NCI-H146 treated with DMSO at 0.1 percent for 48 hours (cell line): ENCODE results near the gene DPT.
A peak's percentile ranks its signal among the peaks of the same experiment; 100 is the strongest.

ENCODE experiments used
- DNase-seq: peaks from one replicate; lab custom pipeline; 2025; ENCODE audit not compliant: unreplicated experiment; lab: John Stamatoyannopoulos, UW

Gene DPT

DNA sequence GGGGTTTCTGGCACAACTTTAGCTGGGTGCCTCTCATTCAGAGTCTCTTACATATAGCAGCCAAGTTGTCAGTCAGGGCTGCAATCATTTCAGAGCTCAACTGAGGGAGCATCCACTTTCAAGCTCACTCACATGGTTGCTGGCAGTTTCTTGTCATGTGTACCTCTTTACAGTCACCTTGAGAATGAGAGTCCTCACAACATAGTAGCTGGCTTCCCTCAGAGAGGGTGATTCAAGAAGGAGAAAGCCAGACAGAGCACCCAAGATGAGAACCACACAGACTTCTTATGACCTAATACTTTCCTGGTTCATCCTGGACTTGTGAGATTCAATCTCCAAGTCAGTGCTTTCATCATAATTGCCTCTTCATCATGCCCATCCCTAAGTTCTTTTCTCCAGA, 57.2 kb downstream of the DPT start:
- DNase-seq = no peak

DNA sequence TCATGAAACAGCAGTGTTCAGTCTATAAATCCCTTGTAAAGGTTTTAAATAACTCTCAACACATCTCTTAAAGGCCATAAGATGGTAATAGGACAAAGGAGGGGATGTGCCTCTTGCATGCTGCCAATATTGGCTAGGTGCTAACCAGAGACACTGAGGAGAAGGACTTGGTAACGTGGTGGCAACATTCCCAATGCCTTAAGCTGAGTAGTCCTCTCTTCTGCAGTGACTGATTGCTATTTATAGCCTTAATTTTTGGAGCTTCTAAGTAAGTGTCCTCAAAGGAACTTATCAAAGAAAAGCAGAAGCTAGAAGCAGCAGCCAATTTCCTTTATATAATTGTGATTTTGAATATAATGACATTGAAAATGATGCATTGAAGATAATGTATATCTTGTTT, 63.0 kb downstream of the DPT start:
- no peak for DNase-seq

DNA sequence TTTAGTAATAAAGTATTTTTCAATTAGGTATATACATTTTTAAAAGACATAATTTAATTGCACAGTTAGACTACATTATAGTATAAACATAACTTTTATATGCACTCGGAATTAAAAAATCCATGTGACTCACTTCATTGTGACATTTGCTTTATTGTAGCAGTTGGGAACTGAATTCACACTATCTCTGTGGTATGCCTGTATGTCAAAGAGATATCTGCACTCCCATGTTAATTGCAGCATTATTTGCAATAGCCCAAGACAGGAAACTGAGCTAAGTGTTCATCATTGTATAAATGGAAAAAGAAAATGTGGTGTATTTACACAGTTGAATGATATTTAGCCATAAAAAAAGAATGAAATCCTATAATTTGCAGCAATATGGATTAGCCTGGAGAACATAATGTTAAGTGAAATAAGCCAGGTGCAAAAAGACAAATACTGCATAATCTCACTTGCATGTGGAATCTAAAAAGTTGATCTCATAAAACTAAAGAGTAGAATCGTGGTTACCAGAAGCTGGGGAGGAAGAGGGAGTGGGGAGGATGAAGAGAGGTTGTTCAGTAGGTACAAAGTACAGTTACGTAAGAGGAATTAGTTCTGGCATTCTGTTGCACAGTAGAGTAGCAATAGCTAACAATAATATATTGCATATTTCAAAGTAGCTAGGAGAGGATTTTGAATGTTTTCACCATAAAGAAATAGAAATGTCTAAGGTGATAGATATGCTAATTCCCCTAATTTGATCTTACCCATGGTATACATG, 64.8 kb downstream of the DPT start:
- peak; percentile 89 for DNase-seq

DNA sequence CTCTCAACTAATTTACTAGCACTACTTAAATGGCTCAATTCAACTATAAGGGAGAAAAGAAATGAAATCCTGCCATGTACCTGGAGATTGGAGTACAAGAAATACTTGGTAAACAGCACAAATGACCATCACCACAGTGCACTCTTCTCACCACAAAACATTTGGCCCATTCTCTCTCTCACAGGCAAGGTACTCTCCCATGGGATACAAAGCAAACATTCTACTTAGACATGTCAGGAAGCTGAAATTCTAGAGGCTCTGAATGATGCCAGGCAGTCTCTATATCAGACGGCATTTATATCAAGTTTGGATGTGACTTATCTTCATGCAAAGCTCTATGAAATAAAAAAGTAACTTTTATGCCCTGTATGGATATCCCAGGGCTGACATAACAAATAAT, 72.5 kb downstream of the DPT start:
- DNase-seq = no peak

DNA sequence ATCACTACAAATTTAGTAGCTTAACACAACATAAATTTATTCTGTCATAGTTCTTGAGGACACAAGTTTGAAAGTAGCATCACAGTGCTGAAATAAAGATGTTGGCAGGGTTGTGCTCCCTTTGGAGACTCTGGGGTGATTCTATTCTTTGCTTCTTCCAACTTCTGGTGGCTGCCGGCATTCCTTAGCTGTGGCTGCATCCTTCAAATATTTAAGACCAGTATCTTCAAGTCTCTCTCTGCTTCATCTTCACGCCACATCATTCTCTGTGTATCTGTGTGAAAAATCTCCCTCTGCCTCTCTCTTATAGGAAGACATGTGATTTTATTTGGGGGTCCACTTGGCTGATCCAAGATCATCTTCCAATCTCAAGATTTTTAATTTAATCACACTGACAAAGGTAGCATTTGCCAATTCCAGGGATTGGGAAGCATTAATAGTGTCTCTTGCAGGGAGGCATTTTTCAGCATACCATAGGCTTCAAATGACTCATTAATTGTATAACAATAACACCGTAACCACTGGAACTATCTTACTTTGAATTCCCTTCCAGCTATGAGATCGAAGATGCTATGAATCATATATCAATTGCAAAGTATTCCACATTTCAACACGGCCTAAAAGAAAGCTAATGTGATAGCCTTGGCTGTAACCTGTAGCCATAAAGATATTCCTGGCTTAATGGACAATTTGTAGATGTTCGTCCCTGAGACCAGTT, 74.6 kb downstream of the DPT start:
- no peak for DNase-seq

DNA sequence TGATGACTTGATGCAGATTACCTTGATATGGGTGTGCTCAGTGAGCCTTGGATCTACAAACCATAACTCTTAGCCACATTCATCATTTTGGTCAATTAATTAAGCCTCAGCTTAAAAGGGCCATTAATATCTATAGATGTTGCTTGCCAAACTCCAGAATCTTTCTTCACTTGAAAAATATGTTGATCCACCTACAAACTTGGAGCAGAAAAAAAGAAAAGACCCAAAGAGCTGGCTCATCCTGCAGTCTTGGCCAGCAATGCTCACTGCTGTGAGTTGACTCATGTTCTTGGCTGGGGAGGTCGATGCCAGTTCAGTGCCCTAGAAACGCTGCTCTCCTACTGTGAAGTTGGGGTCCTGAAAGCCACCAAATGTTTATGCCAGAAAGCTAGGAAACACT, 75.4 kb downstream of the DPT start:
- no peak for DNase-seq

DNA sequence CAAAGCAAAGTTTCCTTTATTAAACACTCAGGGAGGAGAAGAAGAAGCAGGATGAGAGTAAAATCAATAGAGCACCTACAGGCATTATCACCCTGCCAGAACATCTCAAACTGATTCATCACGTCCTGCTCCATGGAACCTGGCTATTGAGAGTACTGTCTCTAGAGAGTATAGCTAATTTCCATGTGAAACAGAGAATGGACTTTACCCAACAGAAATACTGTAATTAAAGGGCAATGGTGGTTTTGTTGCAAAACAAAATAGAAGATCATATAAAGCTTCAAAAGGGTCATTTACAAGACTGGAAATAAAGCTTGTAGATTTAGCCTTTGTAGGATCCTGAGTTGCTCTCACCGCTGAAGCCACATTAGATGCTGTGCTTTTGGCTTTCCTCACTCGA, 83.3 kb downstream of the DPT start:
- DNase-seq = no peak
